Mononuclear cell (primary cell): ENCODE results near the gene TMOD2. TPM values are rescaled to one million over a fixed set of nuclear protein-coding genes. Genes with fewer than 3 reads are reported as not detected.

Source experiments
- H3K27me3 ChIP-seq: 2 replicates; pipeline ENCODE4 v1.6.0; 2011; ENCODE audit warnings: low read length, control low read depth; ENCODE audit not compliant: insufficient read depth
- H3K4me1 ChIP-seq: 2 replicates; pipeline ENCODE4 v1.5.1; 2011; ENCODE audit warnings: mild to moderate bottlenecking, low read length, control low read depth; ENCODE audit not compliant: insufficient read depth
- H3K4me3 ChIP-seq: 2 replicates; pipeline ENCODE4 v1.5.1; 2011; ENCODE audit warnings: mild to moderate bottlenecking, low read length, moderate library complexity
- H3K9me3 ChIP-seq: 2 replicates; pipeline ENCODE4 v1.5.1; 2011; ENCODE audit warnings: low read depth, mild to moderate bottlenecking, control low read depth, low read length
- total RNA-seq: library from RNA; depleted of rRNA; stranded (reverse); fragments of >200 nt; gene quantifications from one replicate; pipeline ENCODE4 v1.2.3, GENCODE V29; 2012

TMOD2 gene
- 5.9 TPM for total RNA-seq

DNA sequence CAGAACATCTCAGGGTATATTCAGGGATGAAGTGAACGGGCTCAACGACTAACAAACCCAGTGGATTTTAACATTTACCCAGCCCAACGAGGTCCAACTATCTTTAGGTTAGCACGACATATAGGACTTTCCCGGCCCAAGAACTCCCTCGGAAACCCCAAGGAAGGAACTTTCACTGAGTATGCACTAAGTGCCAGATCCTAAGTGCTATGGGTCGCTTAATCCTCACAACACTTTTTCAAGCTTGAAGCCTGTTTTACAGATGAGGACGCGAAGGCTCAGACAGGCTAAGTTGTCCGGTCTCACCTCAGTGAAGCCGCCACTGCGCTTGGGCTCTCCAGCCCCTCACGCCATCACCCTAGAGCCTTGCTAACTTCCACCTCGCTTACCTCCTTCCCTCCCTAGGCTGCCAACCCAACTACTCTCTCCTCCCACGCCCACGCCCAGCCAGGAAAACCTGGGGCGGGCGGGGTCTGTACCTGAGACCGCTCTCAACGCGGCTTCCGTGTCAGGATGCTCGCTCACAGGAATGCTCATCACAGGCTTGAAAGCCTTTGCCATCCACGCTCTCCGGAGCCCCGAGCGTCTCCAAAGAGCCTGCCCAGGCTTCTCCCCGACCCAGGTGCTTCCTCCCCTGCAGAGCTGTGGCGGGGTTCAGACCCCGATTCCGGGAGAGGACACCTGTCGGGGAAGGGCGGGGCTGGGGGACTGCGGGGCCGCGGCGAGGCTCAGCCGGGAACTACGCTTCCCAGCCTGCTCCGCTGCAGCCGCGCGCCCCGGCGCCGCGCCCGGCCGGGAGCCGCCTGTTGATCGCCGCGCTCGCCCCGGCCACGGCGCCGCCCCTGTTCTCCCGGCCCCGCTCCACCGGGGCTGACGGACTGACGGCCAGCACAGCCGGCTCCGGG, at the start of gene TMOD2:
Gene TMOD2, plus strand, starts transcription at position 806 of the 905 bp plus-strand sequence. CDS start 14,845 bp downstream, outside the sequence.
- Histone ChIP-seq H3K4me1 (peaks cover 42% of the 10 kb centered on the region), H3K4me3 (peak within 1 kb of the TSS; percentile 48), H3K27me3 (peaks cover 5% of the 10 kb centered on the region), H3K9me3 (no peaks in the 10 kb centered on the region)

- no peaks in the 10 kb centered on the region for H3K4me1 ChIP-seq
- H3K27me3 ChIP-seq, result peaks cover 12% of the 10 kb centered on the region
- H3K9me3 ChIP-seq, result no peaks in the 10 kb centered on the region
- no peak overlapping the region for H3K4me3 ChIP-seq
These were observed 48.7 kb upstream of the TMOD2 start for GRCh38 chr15:51702710-51703109.

DNA sequence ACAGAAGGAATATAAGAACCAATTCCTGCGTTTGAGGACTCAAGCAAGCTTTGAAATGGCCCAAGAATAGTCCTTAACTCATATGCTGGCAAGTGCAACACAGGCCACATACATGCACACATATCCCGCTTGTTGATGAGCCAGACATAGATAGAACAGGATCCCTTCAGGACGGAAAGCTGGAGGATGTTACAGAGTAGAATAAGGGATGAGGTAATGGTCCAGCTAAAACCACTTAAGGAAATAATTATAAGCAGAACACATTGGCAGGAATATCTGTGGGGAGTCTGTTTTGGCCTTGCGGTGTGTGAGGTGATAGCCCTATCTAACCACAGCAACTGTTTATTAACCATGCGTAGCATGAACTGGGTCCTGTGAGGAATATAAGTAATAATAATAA, 45.1 kb upstream of the TMOD2 start:
- Histone ChIP-seq H3K4me3 (no peak overlapping the region), H3K4me1 (no peaks in the 10 kb centered on the region), H3K9me3 (no peaks in the 10 kb centered on the region), H3K27me3 (peaks cover 5% of the 10 kb centered on the region)

- Histone ChIP-seq H3K27me3 (peaks cover 5% of the 10 kb centered on the region), H3K9me3 (no peaks in the 10 kb centered on the region)
These were observed 44.3 kb upstream of the TMOD2 start for GRCh38 chr15:51706926-51707608.

GRCh38 chr15:51708013-51708412, 43.4 kb upstream of the TMOD2 start:
- Histone ChIP-seq H3K27me3 (peaks cover 5% of the 10 kb centered on the region), H3K4me3 (no peak overlapping the region), H3K9me3 (no peaks in the 10 kb centered on the region)

More at GRCh38 chr15:51706926-51707608, 44.3 kb upstream of the TMOD2 start:
- no peaks in the 10 kb centered on the region for H3K4me1 ChIP-seq
- H3K4me3 ChIP-seq, result no peak overlapping the region

DNA sequence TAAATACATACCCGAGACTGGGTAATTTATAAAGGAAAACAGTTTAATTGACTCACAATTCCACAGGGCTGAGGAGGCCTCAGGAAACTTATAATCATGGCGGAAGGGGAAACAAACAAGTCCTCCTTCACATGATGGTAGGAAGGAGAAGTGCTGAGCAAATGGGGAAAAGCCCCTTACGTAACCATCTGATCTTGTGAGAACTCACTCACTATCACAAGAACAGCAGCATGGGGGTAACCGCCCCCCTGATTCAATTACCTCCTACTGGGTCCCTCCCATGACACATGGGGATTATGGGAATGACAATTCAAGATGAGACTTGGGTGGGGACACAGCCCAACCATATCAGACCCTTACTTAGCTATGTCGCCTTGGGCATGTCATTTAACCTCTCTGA, 42.4 kb upstream of the TMOD2 start:
- H3K9me3 ChIP-seq, result no peaks in the 10 kb centered on the region
- H3K27me3 ChIP-seq, result no peaks in the 10 kb centered on the region
- no peaks in the 10 kb centered on the region for H3K4me1 ChIP-seq

More at GRCh38 chr15:51708013-51708412, 43.4 kb upstream of the TMOD2 start:
- H3K4me1 ChIP-seq, result no peaks in the 10 kb centered on the region

GRCh38 chr15:51714162-51714561, 37.2 kb upstream of the TMOD2 start:
- H3K4me3 ChIP-seq, result no peak overlapping the region
- H3K4me1 ChIP-seq, result no peaks in the 10 kb centered on the region
- no peaks in the 10 kb centered on the region for H3K27me3 ChIP-seq

More for the DNA sequence above, 42.4 kb upstream of the TMOD2 start:
- H3K4me3 ChIP-seq, result no peak overlapping the region

GRCh38 chr15:51714911-51715310, 36.5 kb upstream of the TMOD2 start:
- no peaks in the 10 kb centered on the region for H3K4me1 ChIP-seq
- no peaks in the 10 kb centered on the region for H3K27me3 ChIP-seq
- H3K4me3 ChIP-seq, result no peak overlapping the region
- no peaks in the 10 kb centered on the region for H3K9me3 ChIP-seq

More at GRCh38 chr15:51714162-51714561, 37.2 kb upstream of the TMOD2 start:
- H3K9me3 ChIP-seq, result no peaks in the 10 kb centered on the region

DNA sequence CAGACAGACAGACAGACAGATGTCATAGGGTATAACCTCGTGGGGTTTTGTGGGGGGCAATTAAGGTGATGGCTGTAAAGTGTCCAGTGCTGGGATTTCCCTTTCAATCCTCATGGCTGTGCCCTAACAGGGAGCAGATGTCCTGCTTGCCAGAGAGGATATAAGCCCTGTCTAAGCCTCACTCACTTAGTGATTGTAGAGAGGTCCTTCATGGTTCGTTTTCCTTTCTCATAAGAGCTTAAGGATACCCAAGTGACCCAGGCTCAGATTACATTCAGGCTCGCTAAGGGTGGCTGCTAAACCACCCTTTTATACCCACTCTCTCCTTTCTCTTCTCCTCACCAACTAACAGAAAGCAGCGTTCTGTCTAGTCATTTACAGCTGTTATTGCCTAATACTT, 33.2 kb upstream of the TMOD2 start:
- Histone ChIP-seq H3K4me1 (no peaks in the 10 kb centered on the region), H3K9me3 (no peaks in the 10 kb centered on the region), H3K4me3 (no peak overlapping the region), H3K27me3 (no peaks in the 10 kb centered on the region)

DNA sequence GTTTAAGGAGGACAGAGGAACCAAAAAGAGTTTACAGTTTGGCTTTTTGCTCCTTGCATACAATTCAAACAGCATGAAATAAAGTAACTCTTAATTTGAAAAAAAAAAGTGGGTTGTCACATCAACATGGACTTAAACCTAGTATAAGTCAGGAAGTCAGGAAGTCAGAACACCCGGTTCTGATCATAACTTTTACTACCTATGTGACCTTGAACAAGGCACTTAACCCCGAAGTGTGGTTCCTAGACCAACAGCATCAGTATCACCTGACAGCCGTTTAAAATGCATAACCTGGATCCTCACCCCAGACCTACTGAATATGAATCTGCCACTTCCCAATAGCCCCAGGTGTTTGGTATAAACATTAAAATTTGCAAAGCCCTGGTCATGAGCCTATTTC, 32.7 kb upstream of the TMOD2 start:
- H3K27me3 ChIP-seq, result no peaks in the 10 kb centered on the region
- no peaks in the 10 kb centered on the region for H3K9me3 ChIP-seq
- H3K4me1 ChIP-seq, result no peaks in the 10 kb centered on the region
- H3K4me3 ChIP-seq, result no peak overlapping the region

DNA sequence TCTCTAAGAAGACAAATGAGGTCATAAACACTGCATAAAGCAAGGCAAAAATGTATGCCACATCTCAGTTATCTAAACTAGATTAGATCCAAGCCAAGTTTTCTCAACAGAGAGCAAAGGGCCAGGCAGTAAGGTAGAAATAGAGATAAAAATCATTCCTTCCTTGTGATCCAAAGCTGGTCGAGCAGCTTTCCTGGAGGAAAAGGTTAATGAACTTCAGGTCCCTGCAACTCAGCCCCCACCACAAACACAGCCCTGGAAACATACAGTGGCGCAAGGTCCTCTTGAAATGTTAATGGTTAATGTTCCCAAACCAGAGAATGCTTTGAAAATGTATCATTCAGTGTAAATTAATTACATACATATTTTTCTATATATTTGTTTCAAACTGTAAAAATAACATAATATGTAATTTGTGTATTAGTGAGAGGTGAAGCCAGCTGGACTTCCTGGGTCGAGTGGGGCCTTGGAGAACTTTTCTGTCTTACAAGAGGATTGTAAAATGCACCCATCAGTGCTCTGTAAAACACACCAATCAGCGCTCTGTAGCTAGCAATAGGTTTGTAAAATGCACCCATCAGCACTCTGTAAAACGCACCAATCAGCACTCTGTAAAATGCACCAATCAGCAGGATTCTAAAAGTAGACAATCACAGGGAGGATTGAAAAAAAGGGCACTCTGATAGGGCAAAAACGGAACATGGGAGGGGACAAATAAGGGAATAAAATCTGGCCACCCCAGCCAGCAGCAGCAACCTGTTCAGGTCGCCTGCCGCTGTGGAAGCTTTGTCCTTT, 31.0 kb upstream of the TMOD2 start:
- no peaks in the 10 kb centered on the region for H3K27me3 ChIP-seq
- H3K4me1 ChIP-seq, result peaks cover 3% of the 10 kb centered on the region
- no peak overlapping the region for H3K4me3 ChIP-seq
- no peaks in the 10 kb centered on the region for H3K9me3 ChIP-seq

GRCh38 chr15:51721199-51721960, 30.0 kb upstream of the TMOD2 start:
- Histone ChIP-seq H3K9me3 (no peaks in the 10 kb centered on the region), H3K4me3 (no peak overlapping the region), H3K27me3 (no peaks in the 10 kb centered on the region), H3K4me1 (peaks cover 9% of the 10 kb centered on the region)

DNA sequence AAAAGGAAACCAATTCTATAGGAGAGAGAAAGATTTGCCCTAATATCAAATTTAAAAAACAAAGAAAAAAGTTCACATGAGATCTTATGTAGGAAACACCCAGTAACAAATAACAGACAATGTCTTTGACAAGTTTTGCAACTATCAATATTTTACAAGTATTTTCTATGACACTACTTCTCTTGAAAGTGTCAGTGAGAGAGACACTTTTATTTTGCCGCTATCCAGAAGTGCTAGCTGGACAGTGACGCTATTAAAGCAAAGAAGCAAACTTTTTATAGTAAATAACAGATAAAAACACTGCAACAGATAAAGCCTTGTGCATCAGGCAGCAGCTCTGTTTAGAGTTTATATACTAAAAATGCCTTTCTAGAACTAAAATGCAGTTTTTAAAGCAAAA, 27.2 kb upstream of the TMOD2 start:
- no peak overlapping the region for H3K4me3 ChIP-seq
- no peaks in the 10 kb centered on the region for H3K27me3 ChIP-seq
- H3K9me3 ChIP-seq, result no peaks in the 10 kb centered on the region
- peaks cover 29% of the 10 kb centered on the region for H3K4me1 ChIP-seq

GRCh38 chr15:51724673-51725072, 26.7 kb upstream of the TMOD2 start:
- Histone ChIP-seq H3K27me3 (no peaks in the 10 kb centered on the region), H3K9me3 (no peaks in the 10 kb centered on the region), H3K4me1 (peaks cover 34% of the 10 kb centered on the region), H3K4me3 (no peak overlapping the region)
